HEK293 (cell line): ENCODE results near the gene EED.
A peak's percentile ranks its signal among the peaks of the same experiment; 100 is the strongest.

Experiments
- CTCF ChIA-PET: fragments of 350-600 bp; formaldehyde crosslinking; extraction: SDS; loops from one replicate; lab custom pipeline; 2021; ENCODE audit warnings: antibody characterized with exemption; lab: Yijun Ruan, JAX
- POLR2A ChIA-PET: fragments of 300-600 bp; formaldehyde crosslinking; extraction: SDS; loops from one replicate; lab custom pipeline; 2020; ENCODE audit warnings: antibody characterized with exemption, inconsistent platforms; lab: Yijun Ruan, JAX
- H3K27ac ChIP-seq: fragments of 200-500 bp; sonication (Bioruptor generic); 2 replicates; pipeline ENCODE4 v1.5.1; 2014; ENCODE audit warnings: low read depth, low read length, control low read depth, inconsistent platforms; ENCODE audit errors: extremely low read depth
- H3K36me3 ChIP-seq, 2 experiments: fragments of 200-500 bp in 1 of 2; sonication (Bioruptor generic) in 1 of 2; 1 replicate in 1 of 2; 2 replicates in 1 of 2; pipeline ENCODE4 v1.5.1; 2014 to 2017; ENCODE audit warnings: inconsistent platforms in 2 of 2, low read length in 2 of 2; ENCODE audit not compliant: control insufficient read depth in 2 of 2, insufficient read depth in 1 of 2
- H3K4me1 ChIP-seq: fragments of 200-500 bp; sonication (Bioruptor generic); 2 replicates; pipeline ENCODE4 v1.5.1; 2014; ENCODE audit warnings: mild to moderate bottlenecking, low read length, inconsistent platforms; ENCODE audit not compliant: control insufficient read depth, insufficient read depth
- H3K4me3 ChIP-seq: 2 replicates; pipeline ENCODE4 v1.5.1; 2011; ENCODE audit warnings: low read depth, mild to moderate bottlenecking, control low read depth, low read length, moderate library complexity
- H3K9me3 ChIP-seq: fragments of 200-500 bp; sonication (Bioruptor generic); 2 replicates; pipeline ENCODE4 v1.5.1; 2014; ENCODE audit warnings: low read depth, low read length, inconsistent platforms; ENCODE audit not compliant: control insufficient read depth, insufficient read depth
- BCL11A ChIP-seq: fragments of 450-650 bp; formaldehyde crosslinking; IDR thresholded peaks from 2 replicates; pipeline ENCODE4 v1.5.1; 2016; ENCODE audit warnings: low read depth, missing biosample characterization, missing genetic modification characterization
- GLI2 ChIP-seq: fragments of 450-650 bp; formaldehyde crosslinking; IDR thresholded peaks from 2 replicates; pipeline ENCODE4; 2017; ENCODE audit warnings: missing biosample characterization, missing genetic modification characterization, low read depth, borderline replicate concordance
- INSM2 ChIP-seq: fragments of 450-650 bp; formaldehyde crosslinking; IDR thresholded peaks from 2 replicates; pipeline ENCODE4 v1.5.1; 2016; ENCODE audit warnings: missing biosample characterization, missing genetic modification characterization
- PRDM1 ChIP-seq: fragments of 450-650 bp; formaldehyde crosslinking; IDR thresholded peaks from 2 replicates; pipeline ENCODE4; 2016; ENCODE audit warnings: missing biosample characterization, missing genetic modification characterization
- SETDB1 ChIP-seq: IDR thresholded peaks from one replicate; pipeline ENCODE4 v1.6.1; 2017; ENCODE audit warnings: mild to moderate bottlenecking, low read length, moderate library complexity, mixed read lengths; ENCODE audit not compliant: insufficient read length
- ZFHX2 ChIP-seq: fragments of 450-650 bp; formaldehyde crosslinking; conservative IDR thresholded peaks from 2 replicates; pipeline ENCODE4 v1.5.1; 2016; ENCODE audit warnings: missing biosample characterization, missing genetic modification characterization
- ZFP69B ChIP-seq: fragments of 450-650 bp; formaldehyde crosslinking; IDR thresholded peaks from 2 replicates; pipeline ENCODE4 v1.5.1; 2016; ENCODE audit warnings: missing biosample characterization, missing genetic modification characterization
- ZNF10 ChIP-seq: fragments of 450-650 bp; formaldehyde crosslinking; IDR thresholded peaks from 2 replicates; pipeline ENCODE4 v1.5.1; 2017; ENCODE audit warnings: missing biosample characterization, missing genetic modification characterization
- ZNF16 ChIP-seq: fragments of 450-650 bp; formaldehyde crosslinking; IDR thresholded peaks from 2 replicates; pipeline ENCODE4 v1.5.1; 2016; ENCODE audit warnings: low read depth, missing biosample characterization, missing genetic modification characterization
- ZNF169 ChIP-seq: fragments of 450-650 bp; formaldehyde crosslinking; IDR thresholded peaks from 2 replicates; pipeline ENCODE4 v1.5.1; 2016; ENCODE audit warnings: missing biosample characterization, missing genetic modification characterization
- ZNF23 ChIP-seq: fragments of 450-650 bp; formaldehyde crosslinking; IDR thresholded peaks from 2 replicates; pipeline ENCODE4 v1.5.1; 2016; ENCODE audit warnings: missing biosample characterization, missing genetic modification characterization, borderline replicate concordance
- ZNF311 ChIP-seq: fragments of 450-650 bp; formaldehyde crosslinking; IDR thresholded peaks from 2 replicates; pipeline ENCODE4 v1.5.1; 2017; ENCODE audit warnings: missing biosample characterization, missing genetic modification characterization, borderline replicate concordance
- ZNF335 ChIP-seq: fragments of 450-650 bp; formaldehyde crosslinking; conservative IDR thresholded peaks from 2 replicates; pipeline ENCODE4 v1.5.1; 2016; ENCODE audit warnings: missing biosample characterization, missing genetic modification characterization
- ZNF366 ChIP-seq: fragments of 450-650 bp; formaldehyde crosslinking; conservative IDR thresholded peaks from 2 replicates; pipeline ENCODE4 v1.5.1; 2016; ENCODE audit warnings: missing biosample characterization, missing genetic modification characterization
- ZNF449 ChIP-seq: fragments of 450-650 bp; formaldehyde crosslinking; IDR thresholded peaks from 2 replicates; pipeline ENCODE4 v1.5.1; 2017; ENCODE audit warnings: missing biosample characterization, mild to moderate bottlenecking, missing genetic modification characterization, moderate library complexity
- ZNF514 ChIP-seq: fragments of 450-650 bp; formaldehyde crosslinking; IDR thresholded peaks from 2 replicates; pipeline ENCODE4 v1.5.1; 2016; ENCODE audit warnings: missing biosample characterization, missing genetic modification characterization
- ZNF548 ChIP-seq: fragments of 450-650 bp; formaldehyde crosslinking; IDR thresholded peaks from 2 replicates; pipeline ENCODE4 v1.5.1; 2016; ENCODE audit warnings: missing biosample characterization, missing genetic modification characterization
- ZNF621 ChIP-seq: fragments of 450-650 bp; formaldehyde crosslinking; IDR thresholded peaks from 2 replicates; pipeline ENCODE4 v1.5.1; 2017; ENCODE audit warnings: missing biosample characterization, missing genetic modification characterization
- ZNF623 ChIP-seq: fragments of 450-650 bp; formaldehyde crosslinking; IDR thresholded peaks from 2 replicates; pipeline ENCODE4 v1.5.1; 2016; ENCODE audit warnings: missing biosample characterization, missing genetic modification characterization
- ZNF785 ChIP-seq: fragments of 450-650 bp; formaldehyde crosslinking; IDR thresholded peaks from 2 replicates; pipeline ENCODE4 v1.5.1; 2016; ENCODE audit warnings: missing biosample characterization, missing genetic modification characterization
- TF ChIP-seq, protein P1 (sequence below): fragments of 450-650 bp; formaldehyde crosslinking; IDR thresholded peaks from 2 replicates; pipeline ENCODE4 v1.5.1; 2016; ENCODE audit warnings: missing biosample characterization, missing genetic modification characterization
- TF ChIP-seq, protein P2 (sequence below): fragments of 450-650 bp; formaldehyde crosslinking; IDR thresholded peaks from 2 replicates; pipeline ENCODE4 v1.5.1; 2016; ENCODE audit warnings: missing biosample characterization, missing genetic modification characterization
- TF ChIP-seq, protein P3 (sequence below): fragments of 450-650 bp; formaldehyde crosslinking; optimal IDR thresholded peaks from 2 replicates; pipeline ENCODE3; 2016; ENCODE audit warnings: missing biosample characterization, mild to moderate bottlenecking, missing genetic modification characterization

EED gene

GRCh38 chr11:86232556-86232955 lies 12.0 kb upstream of the EED start:
- POLR2A ChIA-PET = no interaction called here
- CTCF ChIA-PET = interaction anchor here (1.9 to 3.3 kb wide), 2 partner anchors 14 to 39 kb away, joined by 10 to 14 read pairs; no protein-coding TSS in a partner anchor

GRCh38 chr11:86234831-86235461 lies 9.6 kb upstream of the EED start:
- CTCF ChIA-PET = no interaction called here

More at GRCh38 chr11:86232556-86232955, 12.0 kb upstream of the EED start:
- Histone ChIP-seq H3K36me3 (no peaks in the 10 kb centered on the region), H3K27ac (no peak overlapping the region), H3K4me1 (no peaks in the 10 kb centered on the region), H3K9me3 (no peaks in the 10 kb centered on the region)
- no peak for TF ChIP-seq ZNF23 (tag by site-specific recombination)
- TF ChIP-seq, protein P1, sequence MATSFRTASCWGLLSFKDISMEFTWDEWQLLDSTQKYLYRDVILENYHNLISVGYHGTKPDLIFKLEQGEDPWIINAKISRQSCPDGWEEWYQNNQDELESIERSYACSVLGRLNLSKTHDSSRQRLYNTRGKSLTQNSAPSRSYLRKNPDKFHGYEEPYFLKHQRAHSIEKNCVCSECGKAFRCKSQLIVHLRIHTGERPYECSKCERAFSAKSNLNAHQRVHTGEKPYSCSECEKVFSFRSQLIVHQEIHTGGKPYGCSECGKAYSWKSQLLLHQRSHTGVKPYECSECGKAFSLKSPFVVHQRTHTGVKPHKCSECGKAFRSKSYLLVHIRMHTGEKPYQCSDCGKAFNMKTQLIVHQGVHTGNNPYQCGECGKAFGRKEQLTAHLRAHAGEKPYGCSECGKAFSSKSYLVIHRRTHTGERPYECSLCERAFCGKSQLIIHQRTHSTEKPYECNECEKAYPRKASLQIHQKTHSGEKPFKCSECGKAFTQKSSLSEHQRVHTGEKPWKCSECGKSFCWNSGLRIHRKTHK (tag by site-specific recombination) = no peak
- TF ChIP-seq ZNF10 (tag by site-specific recombination) = peak; percentile 97
- TF ChIP-seq, all 188 proteins: peak for 1
- no peak overlapping the region for H3K4me3 ChIP-seq

GRCh38 chr11:86237267-86237804 lies 7.2 kb upstream of the EED start:
- H3K4me1 ChIP-seq = no peaks in the 10 kb centered on the region
- no peaks in the 10 kb centered on the region for H3K36me3 ChIP-seq
- CTCF ChIA-PET = interaction anchor here (0.6 to 0.9 kb wide), 3 partner anchors 19 to 186 kb away, joined by 3 read pairs; no protein-coding TSS in a partner anchor
- no peaks in the 10 kb centered on the region for H3K9me3 ChIP-seq
- no peak overlapping the region for H3K27ac ChIP-seq
- H3K4me3 ChIP-seq = no peak overlapping the region
- POLR2A ChIA-PET = no interaction called here
- TF ChIP-seq ZNF514 (tag by site-specific recombination) (no peak), INSM2 (tag by site-specific recombination) (no peak), ZFP69B (no peak), SETDB1 (no peak), ZNF16 (tag by site-specific recombination) (no peak), ZNF311 (tag by site-specific recombination) (no peak), ZNF169 (tag by site-specific recombination) (no peak), GLI2 (tag by site-specific recombination) (no peak), ZNF366 (no peak), ZNF548 (tag by site-specific recombination) (no peak), BCL11A (tag by site-specific recombination) (no peak), ZNF621 (tag by site-specific recombination) (no peak), ZNF785 (tag by site-specific recombination) (no peak), ZNF335 (no peak), ZNF449 (tag by site-specific recombination) (no peak), ZNF10 (tag by site-specific recombination) (no peak), ZFHX2 (tag by site-specific recombination) (no peak)
- TF ChIP-seq, protein P2, sequence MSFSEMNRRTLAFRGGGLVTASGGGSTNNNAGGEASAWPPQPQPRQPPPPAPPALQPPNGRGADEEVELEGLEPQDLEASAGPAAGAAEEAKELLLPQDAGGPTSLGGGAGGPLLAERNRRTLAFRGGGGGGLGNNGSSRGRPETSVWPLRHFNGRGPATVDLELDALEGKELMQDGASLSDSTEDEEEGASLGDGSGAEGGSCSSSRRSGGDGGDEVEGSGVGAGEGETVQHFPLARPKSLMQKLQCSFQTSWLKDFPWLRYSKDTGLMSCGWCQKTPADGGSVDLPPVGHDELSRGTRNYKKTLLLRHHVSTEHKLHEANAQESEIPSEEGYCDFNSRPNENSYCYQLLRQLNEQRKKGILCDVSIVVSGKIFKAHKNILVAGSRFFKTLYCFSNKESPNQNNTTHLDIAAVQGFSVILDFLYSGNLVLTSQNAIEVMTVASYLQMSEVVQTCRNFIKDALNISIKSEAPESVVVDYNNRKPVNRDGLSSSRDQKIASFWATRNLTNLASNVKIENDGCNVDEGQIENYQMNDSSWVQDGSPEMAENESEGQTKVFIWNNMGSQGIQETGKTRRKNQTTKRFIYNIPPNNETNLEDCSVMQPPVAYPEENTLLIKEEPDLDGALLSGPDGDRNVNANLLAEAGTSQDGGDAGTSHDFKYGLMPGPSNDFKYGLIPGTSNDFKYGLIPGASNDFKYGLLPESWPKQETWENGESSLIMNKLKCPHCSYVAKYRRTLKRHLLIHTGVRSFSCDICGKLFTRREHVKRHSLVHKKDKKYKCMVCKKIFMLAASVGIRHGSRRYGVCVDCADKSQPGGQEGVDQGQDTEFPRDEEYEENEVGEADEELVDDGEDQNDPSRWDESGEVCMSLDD (tag by site-specific recombination) = no peak
- TF ChIP-seq, protein P3, sequence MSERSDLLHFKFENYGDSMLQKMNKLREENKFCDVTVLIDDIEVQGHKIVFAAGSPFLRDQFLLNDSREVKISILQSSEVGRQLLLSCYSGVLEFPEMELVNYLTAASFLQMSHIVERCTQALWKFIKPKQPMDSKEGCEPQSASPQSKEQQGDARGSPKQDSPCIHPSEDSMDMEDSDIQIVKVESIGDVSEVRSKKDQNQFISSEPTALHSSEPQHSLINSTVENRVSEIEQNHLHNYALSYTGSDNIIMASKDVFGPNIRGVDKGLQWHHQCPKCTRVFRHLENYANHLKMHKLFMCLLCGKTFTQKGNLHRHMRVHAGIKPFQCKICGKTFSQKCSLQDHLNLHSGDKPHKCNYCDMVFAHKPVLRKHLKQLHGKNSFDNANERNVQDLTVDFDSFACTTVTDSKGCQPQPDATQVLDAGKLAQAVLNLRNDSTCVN (tag by site-specific recombination) = no peak

More at GRCh38 chr11:86234831-86235461, 9.6 kb upstream of the EED start:
- POLR2A ChIA-PET = no interaction called here
- Histone ChIP-seq H3K36me3 (no peaks in the 10 kb centered on the region), H3K9me3 (no peaks in the 10 kb centered on the region), H3K4me3 (no peak overlapping the region), H3K4me1 (no peaks in the 10 kb centered on the region), H3K27ac (no peak overlapping the region)
- TF ChIP-seq PRDM1 (tag by site-specific recombination) = peak; percentile 96
- peak; percentile 95 for TF ChIP-seq ZNF366
- TF ChIP-seq ZNF623 (tag by site-specific recombination) = no peak
